H9 (cell line): ENCODE results near the gene LPCAT4. TPM values are rescaled to one million over a fixed set of nuclear protein-coding genes. Genes with fewer than 3 reads are reported as not detected.

Experiments
- DNase-seq: peaks from one replicate; pipeline ENCODE4 v3.0.0-alpha.2; 2017
- H2AFZ ChIP-seq: one replicate; pipeline ENCODE4 v1.6.1; 2013; ENCODE audit warnings: mild to moderate bottlenecking, low read length, control low read depth, moderate library complexity
- H2AK5ac ChIP-seq: 2 replicates; pipeline ENCODE4 v1.6.1; 2013; ENCODE audit warnings: low read length, control low read depth, mixed read lengths; ENCODE audit not compliant: insufficient read length
- H2BK120ac ChIP-seq: one replicate; pipeline ENCODE4 v1.6.1; 2013; ENCODE audit warnings: low read depth, mild to moderate bottlenecking, low read length, control low read depth, inconsistent platforms; ENCODE audit not compliant: poor library complexity, severe bottlenecking
- H2BK12ac ChIP-seq: 2 replicates; pipeline ENCODE4 v1.6.1; 2013; ENCODE audit warnings: low read length, control low read depth, mixed read lengths, low read depth; ENCODE audit not compliant: insufficient read length
- H2BK15ac ChIP-seq: 2 replicates; pipeline ENCODE4 v1.6.1; 2013; ENCODE audit warnings: low read depth, low read length, control low read depth
- H2BK20ac ChIP-seq: one replicate; pipeline ENCODE4 v1.6.1; 2013; ENCODE audit warnings: low read depth, mild to moderate bottlenecking, low read length, control low read depth, inconsistent platforms; ENCODE audit not compliant: poor library complexity, severe bottlenecking
- H2BK5ac ChIP-seq: 2 replicates; pipeline ENCODE4 v1.6.1; 2013; ENCODE audit warnings: low read length, control low read depth, mixed read lengths; ENCODE audit not compliant: insufficient read length
- H3K14ac ChIP-seq: 2 replicates; pipeline ENCODE4 v1.6.1; 2013; ENCODE audit warnings: low read length, control low read depth; ENCODE audit not compliant: insufficient read depth
- H3K18ac ChIP-seq: 2 replicates; pipeline ENCODE4 v1.6.1; 2013; ENCODE audit warnings: low read depth, mild to moderate bottlenecking, mixed read lengths, low read length, control low read depth; ENCODE audit not compliant: insufficient read length
- H3K23ac ChIP-seq: 2 replicates; pipeline ENCODE4 v1.6.1; 2013; ENCODE audit warnings: low read length, control low read depth, mixed read lengths, low read depth; ENCODE audit not compliant: insufficient read length
- H3K23me2 ChIP-seq: 2 replicates; pipeline ENCODE4 v1.6.1; 2013; ENCODE audit warnings: low read depth, mild to moderate bottlenecking, mixed read lengths, low read length, control low read depth; ENCODE audit not compliant: insufficient read length, poor library complexity, severe bottlenecking
- H3K27ac ChIP-seq: 2 replicates; pipeline ENCODE4 v1.5.1; 2013; ENCODE audit warnings: low read length, control low read depth, mixed read lengths, low read depth; ENCODE audit not compliant: insufficient read length
- H3K27me3 ChIP-seq: 2 replicates; pipeline ENCODE4 v1.6.1; 2013; ENCODE audit warnings: low read length, control low read depth, inconsistent platforms; ENCODE audit not compliant: insufficient read depth
- H3K4ac ChIP-seq: 2 replicates; pipeline ENCODE4 v1.6.1; 2013; ENCODE audit warnings: low read depth, mild to moderate bottlenecking, control low read depth, inconsistent platforms, low read length, moderate library complexity
- H3K4me1 ChIP-seq: 2 replicates; pipeline ENCODE4 v1.6.1; 2013; ENCODE audit warnings: low read length, control low read depth, inconsistent platforms; ENCODE audit not compliant: insufficient read depth
- H3K4me2 ChIP-seq: 2 replicates; pipeline ENCODE4 v1.6.1; 2013; ENCODE audit warnings: low read length, control low read depth, mixed read lengths; ENCODE audit not compliant: insufficient read length, insufficient read depth
- H3K56ac ChIP-seq: 2 replicates; pipeline ENCODE4 v1.6.1; 2013; ENCODE audit warnings: low read depth, mild to moderate bottlenecking, mixed read lengths, low read length, control low read depth; ENCODE audit not compliant: insufficient read length
- H3K79me1 ChIP-seq: 2 replicates; pipeline ENCODE4 v1.6.1; 2013; ENCODE audit warnings: low read depth, mild to moderate bottlenecking, moderate library complexity, low read length, control low read depth, inconsistent platforms; ENCODE audit not compliant: insufficient read depth, poor library complexity, severe bottlenecking
- H3K79me2 ChIP-seq: 2 replicates; pipeline ENCODE4 v1.6.1; 2013; ENCODE audit warnings: low read length, control low read depth, inconsistent platforms; ENCODE audit not compliant: insufficient read depth
- H3K9ac ChIP-seq: 2 replicates; pipeline ENCODE4 v1.6.1; 2013; ENCODE audit warnings: low read length, control low read depth, mixed read lengths; ENCODE audit not compliant: insufficient read length; ENCODE audit errors: extremely low read depth
- H3K9me3 ChIP-seq: one replicate; pipeline ENCODE4 v1.6.1; 2013; ENCODE audit warnings: low read depth, low read length, inconsistent platforms; ENCODE audit not compliant: control insufficient read depth
- H3T11ph ChIP-seq: one replicate; pipeline ENCODE4 v1.6.1; 2013; ENCODE audit warnings: mild to moderate bottlenecking, low read length, control low read depth, inconsistent platforms
- H4K20me1 ChIP-seq: one replicate; pipeline ENCODE4 v1.6.1; 2013; ENCODE audit not compliant: control insufficient read depth, insufficient read length, insufficient read depth
- H4K5ac ChIP-seq: 2 replicates; pipeline ENCODE4 v1.6.1; 2013; ENCODE audit warnings: low read depth, mild to moderate bottlenecking, mixed read lengths, low read length, control low read depth; ENCODE audit not compliant: insufficient read length
- H4K8ac ChIP-seq: replicated peaks from 2 replicates; pipeline ENCODE4 v1.6.1; 2013; ENCODE audit warnings: low read length, control low read depth, mixed read lengths, low read depth; ENCODE audit not compliant: insufficient read length
- H4K91ac ChIP-seq: 2 replicates; pipeline ENCODE4 v1.6.1; 2013; ENCODE audit warnings: low read depth, mild to moderate bottlenecking, moderate library complexity, mixed read lengths, low read length, control low read depth; ENCODE audit not compliant: insufficient read length
- H3K27ac Mint-ChIP-seq, 3 experiments: 2 replicates in 2 of 3; 3 replicates in 1 of 3; pipeline ENCODE4 v1.8.0; 2020 to 2021; ENCODE audit warnings: mixed read lengths in 3 of 3, mild to moderate bottlenecking in 1 of 3, moderate library complexity in 1 of 3
- H3K27me3 Mint-ChIP-seq: 2 replicates; pipeline ENCODE4 v1.8.0; 2021; ENCODE audit warnings: low read depth, mild to moderate bottlenecking, moderate library complexity, mixed read lengths
- H3K36me3 Mint-ChIP-seq, 3 experiments: 2 replicates in 2 of 3; 3 replicates in 1 of 3; pipeline ENCODE4 v1.8.0; 2020 to 2021; ENCODE audit warnings: low read depth in 3 of 3, mixed read lengths in 3 of 3; ENCODE audit not compliant: insufficient read depth in 1 of 3
- H3K4me1 Mint-ChIP-seq, 2 experiments: 2 replicates each; pipeline ENCODE4 v1.8.0; 2020; ENCODE audit warnings: mixed read lengths in 2 of 2
- H3K4me3 Mint-ChIP-seq, 2 experiments: 2 replicates in 1 of 2; 3 replicates in 1 of 2; pipeline ENCODE4 v1.8.0; 2020 to 2021; ENCODE audit warnings: mild to moderate bottlenecking in 2 of 2, mixed read lengths in 2 of 2, moderate library complexity in 1 of 2
- H3K9me3 Mint-ChIP-seq, 2 experiments: 2 replicates in 1 of 2; 3 replicates in 1 of 2; pipeline ENCODE4 v1.8.0; 2020; ENCODE audit warnings: mild to moderate bottlenecking in 2 of 2, mixed read lengths in 2 of 2, moderate library complexity in 1 of 2
- WGBS: extraction: QIAGEN DNeasy Blood & Tissue Kit; methylation state at CpG from one replicate; pipeline ENCODE4 v1.1.7; 2013; ENCODE audit warnings: missing lambda C conversion rate, low lambda C conversion rate, mixed read lengths; ENCODE audit not compliant: insufficient read length; ENCODE audit errors: extremely low coverage; 5-methylcytosine and 5-hydroxymethylcytosine counted together
- total RNA-seq: library from RNA; stranded (reverse); gene quantifications from 2 replicates; pipeline ENCODE4 v1.2.1, GENCODE V29; 2021
- TF ChIP-seq, protein P1 (sequence below): fragments of 200-600 bp; sonication (generic); conservative IDR thresholded peaks from 3 replicates; pipeline ENCODE4 v1.8.0; 2021; ENCODE audit warnings: antibody characterized with exemption, mild to moderate bottlenecking

LPCAT4 gene
- total RNA-seq, 1 experiment from 2014 or later, result 71.1 TPM

DNA sequence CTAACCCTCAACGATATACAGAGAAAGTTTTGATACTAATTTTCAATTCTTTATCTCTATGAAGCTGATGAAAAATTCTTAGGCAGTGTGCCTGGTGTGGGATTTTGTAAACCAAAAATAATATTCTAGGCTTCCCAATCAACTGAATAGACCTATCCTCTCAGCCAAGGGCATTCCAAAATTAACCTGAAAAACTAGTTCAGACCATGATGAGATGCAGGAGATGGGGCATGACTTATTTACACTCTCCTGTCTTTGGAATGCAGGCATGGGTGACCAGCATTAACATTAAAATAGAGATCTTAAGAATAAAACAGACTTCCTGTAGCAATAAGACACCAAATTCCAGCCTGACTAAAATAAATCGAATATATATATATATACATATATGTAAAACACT, 7.8 kb upstream of the LPCAT4 start:
- Histone ChIP-seq H4K5ac (no peak overlapping the region), H2BK20ac (no peak overlapping the region), H3K4me2 (no peak overlapping the region), H3K23me2 (no peaks in the 10 kb centered on the region), H2BK12ac (no peak overlapping the region), H3K4ac (no peak overlapping the region), H2AK5ac (no peak overlapping the region), H3T11ph (no peak overlapping the region), H3K79me2 (no peaks in the 10 kb centered on the region), H2BK120ac (no peak overlapping the region), H3K27me3 (no peaks in the 10 kb centered on the region), H4K20me1 (no peaks in the 10 kb centered on the region), H3K79me1 (no peaks in the 10 kb centered on the region), H4K8ac (no peak overlapping the region), H2AFZ (no peak overlapping the region), H2BK5ac (no peak overlapping the region), H3K56ac (no peak overlapping the region), H3K27ac (no peak overlapping the region), H3K4me1 (no peaks in the 10 kb centered on the region), H3K9me3 (no peaks in the 10 kb centered on the region), H3K18ac (no peak overlapping the region), H3K14ac (no peak overlapping the region), H4K91ac (no peak overlapping the region), H3K9ac (no peak overlapping the region), H2BK15ac (no peak overlapping the region), H3K23ac (no peak overlapping the region)
- TF ChIP-seq, protein P1, sequence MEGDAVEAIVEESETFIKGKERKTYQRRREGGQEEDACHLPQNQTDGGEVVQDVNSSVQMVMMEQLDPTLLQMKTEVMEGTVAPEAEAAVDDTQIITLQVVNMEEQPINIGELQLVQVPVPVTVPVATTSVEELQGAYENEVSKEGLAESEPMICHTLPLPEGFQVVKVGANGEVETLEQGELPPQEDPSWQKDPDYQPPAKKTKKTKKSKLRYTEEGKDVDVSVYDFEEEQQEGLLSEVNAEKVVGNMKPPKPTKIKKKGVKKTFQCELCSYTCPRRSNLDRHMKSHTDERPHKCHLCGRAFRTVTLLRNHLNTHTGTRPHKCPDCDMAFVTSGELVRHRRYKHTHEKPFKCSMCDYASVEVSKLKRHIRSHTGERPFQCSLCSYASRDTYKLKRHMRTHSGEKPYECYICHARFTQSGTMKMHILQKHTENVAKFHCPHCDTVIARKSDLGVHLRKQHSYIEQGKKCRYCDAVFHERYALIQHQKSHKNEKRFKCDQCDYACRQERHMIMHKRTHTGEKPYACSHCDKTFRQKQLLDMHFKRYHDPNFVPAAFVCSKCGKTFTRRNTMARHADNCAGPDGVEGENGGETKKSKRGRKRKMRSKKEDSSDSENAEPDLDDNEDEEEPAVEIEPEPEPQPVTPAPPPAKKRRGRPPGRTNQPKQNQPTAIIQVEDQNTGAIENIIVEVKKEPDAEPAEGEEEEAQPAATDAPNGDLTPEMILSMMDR, result no peak
- H3K27ac Mint-ChIP-seq, result no peak overlapping the region
- H3K4me1 Mint-ChIP-seq, result peaks cover 11 to 18% of the 10 kb centered on the region in 2 experiments
- DNase-seq, result no peak
- H3K36me3 Mint-ChIP-seq, result peaks cover 6 to 19% (median 16%) of the 10 kb centered on the region in 3 experiments; a peak in 5 of 7 replicates
- WGBS, result no CpG with 5 or more reads among the region's 2 CpGs
- H3K27me3 Mint-ChIP-seq, result peaks cover 13% of the 10 kb centered on the region
- H3K4me3 Mint-ChIP-seq, result no peak overlapping the region
- H3K9me3 Mint-ChIP-seq, result peaks cover 20 to 26% of the 10 kb centered on the region in 2 experiments
